Measurements from ENCODE around the gene CR2. TPM values are rescaled to one million over a fixed set of nuclear protein-coding genes. Genes with fewer than 3 reads are reported as not detected.

The CR2 gene
- total RNA-seq, 1 donor from 2014 or later, result 0.09 TPM

GRCh38 chr1:207423560-207424292 is 30.4 kb upstream of the CR2 start:
- TF ChIP-seq CTCF (IDR thresholded peaks at IDR 0.05), result no peak
- Histone ChIP-seq H3K9me3 (no peaks in the 10 kb centered on the region), H3K27me3 (ENCODE audit: low read depth) (peaks cover 10% of the 10 kb centered on the region), H3K4me1 (no peaks in the 10 kb centered on the region), H3K36me3 (no peaks in the 10 kb centered on the region), H3K4me3 (no peak overlapping the region), H3K27ac (no peak overlapping the region)
- DNase-seq (no peak), ATAC-seq (no peak)
- intact Hi-C loops (cut with DNase I), result no loop called here

- Histone ChIP-seq H3K4me1 (no peaks in the 10 kb centered on the region), H3K27me3 (ENCODE audit: low read depth) (peaks cover 10% of the 10 kb centered on the region), H3K4me3 (no peak overlapping the region), H3K27ac (no peak overlapping the region), H3K9me3 (no peaks in the 10 kb centered on the region), H3K36me3 (no peaks in the 10 kb centered on the region)
- DNase-seq (no peak), ATAC-seq (peak in 1 of 2 donors; percentile 48)
- intact Hi-C loops (cut with DNase I), result no loop called here
- TF ChIP-seq CTCF (IDR thresholded peaks at IDR 0.05), result no peak
Observed at GRCh38 chr1:207424570-207425131, 29.5 kb upstream of the CR2 start.

- Histone ChIP-seq H3K4me3 (no peak overlapping the region), H3K27me3 (ENCODE audit: low read depth) (peaks cover 10% of the 10 kb centered on the region), H3K9me3 (no peaks in the 10 kb centered on the region), H3K27ac (no peak overlapping the region), H3K4me1 (no peaks in the 10 kb centered on the region), H3K36me3 (no peaks in the 10 kb centered on the region)
- intact Hi-C loops (cut with DNase I), result no loop called here
- TF ChIP-seq CTCF (IDR thresholded peaks at IDR 0.05), result no peak
- ATAC-seq, result no peak
- no peak for DNase-seq
Observed at GRCh38 chr1:207427832-207428585, 26.1 kb upstream of the CR2 start.

GRCh38 chr1:207428783-207429182 is 25.3 kb upstream of the CR2 start:
- TF ChIP-seq CTCF (IDR thresholded peaks at IDR 0.05), result no peak
- Histone ChIP-seq H3K4me3 (no peak overlapping the region), H3K27ac (no peak overlapping the region), H3K4me1 (no peaks in the 10 kb centered on the region), H3K9me3 (no peaks in the 10 kb centered on the region), H3K36me3 (no peaks in the 10 kb centered on the region), H3K27me3 (ENCODE audit: low read depth) (peaks cover 4% of the 10 kb centered on the region)
- ATAC-seq, result no peak
- no peak for DNase-seq
- intact Hi-C loops (cut with DNase I), result no loop called here

- TF ChIP-seq CTCF (IDR thresholded peaks at IDR 0.05), result no peak
- intact Hi-C loops (cut with DNase I), result no loop called here
Observed at GRCh38 chr1:207429963-207430362, 24.2 kb upstream of the CR2 start.

More at GRCh38 chr1:207429963-207430362, 24.2 kb upstream of the CR2 start:
- no peaks in the 10 kb centered on the region for H3K27me3 ChIP-seq (ENCODE audit: low read depth)
- no peaks in the 10 kb centered on the region for H3K36me3 ChIP-seq
- ATAC-seq, result no peak
- no peaks in the 10 kb centered on the region for H3K4me1 ChIP-seq
- no peak overlapping the region for H3K4me3 ChIP-seq
- H3K27ac ChIP-seq, result no peak overlapping the region
- H3K9me3 ChIP-seq, result no peaks in the 10 kb centered on the region
- DNase-seq, result no peak
